Measurements from ENCODE around the gene RALGAPA1. TPM values are rescaled to one million over a fixed set of nuclear protein-coding genes. Genes with fewer than 3 reads are reported as not detected.

The RALGAPA1 gene
- total and polyA plus RNA-seq, 2 of the 13 experiments (the other 11 are each of a cell fraction or from before 2014, with no cell fraction given): 65.0 to 89.2 TPM

DNA sequence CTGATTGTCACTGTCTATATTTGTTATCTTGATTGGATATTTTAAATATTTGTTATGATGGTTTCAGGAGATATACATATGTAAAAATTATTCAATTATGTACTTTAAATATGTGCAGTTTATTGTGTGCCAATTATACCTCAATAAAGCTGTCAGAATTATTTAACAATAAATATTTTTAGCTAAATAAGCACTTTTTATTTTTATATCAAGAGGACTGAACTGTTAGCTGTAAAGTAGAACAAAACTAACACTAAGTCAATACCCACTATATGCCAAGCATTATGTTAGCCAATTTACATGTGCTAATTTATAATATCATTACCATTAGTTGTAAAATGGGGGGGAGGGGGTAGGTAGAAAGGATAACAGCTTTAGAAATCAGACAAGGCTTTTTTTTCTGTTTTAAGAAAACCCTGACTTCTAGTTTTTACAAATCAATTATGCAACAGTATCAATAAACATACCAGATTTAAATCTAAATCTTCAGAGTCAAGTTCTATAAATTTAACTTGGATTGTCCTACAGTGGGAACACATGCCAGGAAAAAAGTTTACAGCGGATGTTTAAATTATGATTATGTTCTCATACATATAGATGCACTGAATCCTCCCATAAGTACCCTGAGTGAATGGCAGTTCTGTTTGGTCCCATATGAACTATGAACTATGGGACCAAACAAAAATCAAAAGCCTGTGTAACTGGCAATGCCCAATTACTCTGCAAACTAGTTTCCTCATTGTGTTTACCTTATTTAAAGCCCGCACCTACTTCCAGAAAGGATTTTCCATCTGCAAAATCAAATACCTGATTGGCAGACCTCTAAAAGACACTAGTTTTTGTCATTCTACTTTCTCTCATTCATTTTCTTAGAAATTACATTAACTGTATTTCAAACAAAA lies 2.8 kb downstream of the RALGAPA1 start (continued):
- TF ChIP-seq GPN1 (CRISPR knock-in tag; IDR thresholded peaks at IDR 0.05; ENCODE audit: borderline replicate concordance) (no peak), ZSCAN30 (CRISPR knock-in tag; IDR thresholded peaks at IDR 0.05) (no peak), ZNF496 (CRISPR knock-in tag; IDR thresholded peaks at IDR 0.05; ENCODE audit: insufficient replicate concordance) (no peak), TGIF2 (CRISPR knock-in tag; IDR thresholded peaks at IDR 0.05) (no peak), ZNF264 (CRISPR knock-in tag; IDR thresholded peaks at IDR 0.05) (peak; percentile 74), SRSF1 (optimal IDR thresholded peaks at IDR 0.05; ENCODE audit: low read depth, low read length) (no peak), SNAPC4 (CRISPR knock-in tag; IDR thresholded peaks at IDR 0.05) (no peak), TBL1XR1 (IDR thresholded peaks at IDR 0.05; ENCODE audit: borderline replicate concordance, low read length, partially characterized antibody) (no peak), ZBTB49 (CRISPR knock-in tag; IDR thresholded peaks at IDR 0.05; ENCODE audit: borderline replicate concordance) (no peak), ZNF546 (CRISPR knock-in tag; conservative IDR thresholded peaks at IDR 0.05) (no peak), YEATS4 (CRISPR knock-in tag; IDR thresholded peaks at IDR 0.05; ENCODE audit: borderline replicate concordance) (peak; percentile 64), MXD4 (CRISPR knock-in tag; IDR thresholded peaks at IDR 0.05) (peak; percentile 84; the same call in 1 of the 2 replicates), ZBTB3 (CRISPR knock-in tag; IDR thresholded peaks at IDR 0.05; ENCODE audit: borderline replicate concordance, low read depth) (no peak), ZNF263 (CRISPR knock-in tag; IDR thresholded peaks at IDR 0.05) (no peak), MEF2D (CRISPR knock-in tag; IDR thresholded peaks at IDR 0.05) (no peak; the same call in 1 of the 2 replicates)
